Ishikawa (cell line): ENCODE data around the gene NFATC4.
A peak's percentile ranks its signal among the peaks of the same experiment; 100 is the strongest.

Experiments
- CEBPB ChIP-seq: IDR thresholded peaks from 2 replicates; pipeline ENCODE4 v1.6.1; 2012
- CREB1 ChIP-seq: IDR thresholded peaks from 2 replicates; pipeline ENCODE4 v1.6.1; 2012; ENCODE audit warnings: low read depth
- EGR1 ChIP-seq: IDR thresholded peaks from 2 replicates; pipeline ENCODE4 v1.6.1; 2012
- EP300 ChIP-seq: IDR thresholded peaks from 2 replicates; pipeline ENCODE4 v1.6.1; 2012; ENCODE audit warnings: borderline replicate concordance
- FOXM1 ChIP-seq: IDR thresholded peaks from 2 replicates; pipeline ENCODE4 v1.6.1; 2012; ENCODE audit warnings: low read depth, borderline replicate concordance
- NFIC ChIP-seq: IDR thresholded peaks from 2 replicates; pipeline ENCODE4 v1.6.1; 2012
- RAD21 ChIP-seq: IDR thresholded peaks from 2 replicates; pipeline ENCODE4 v1.6.1; 2012; ENCODE audit warnings: low read depth
- REST ChIP-seq: IDR thresholded peaks from 2 replicates; pipeline ENCODE4 v1.6.1; 2012; ENCODE audit warnings: low read depth, mild to moderate bottlenecking
- TAF1 ChIP-seq: IDR thresholded peaks from 2 replicates; pipeline ENCODE4 v1.6.1; 2012; ENCODE audit warnings: low read depth, mild to moderate bottlenecking
- TCF12 ChIP-seq: IDR thresholded peaks from 2 replicates; pipeline ENCODE4 v1.6.1; 2012; ENCODE audit warnings: low read depth
- TEAD4 ChIP-seq: IDR thresholded peaks from 2 replicates; pipeline ENCODE4 v1.6.1; 2012
- USF1 ChIP-seq: IDR thresholded peaks from 2 replicates; pipeline ENCODE4 v1.6.1; 2012
- YY1 ChIP-seq: IDR thresholded peaks from 2 replicates; pipeline ENCODE4 v1.6.1; 2012; ENCODE audit warnings: low read depth
- ZBTB7A ChIP-seq: IDR thresholded peaks from 2 replicates; pipeline ENCODE4 v1.6.1; 2012; ENCODE audit warnings: low read depth
- TF ChIP-seq, protein P1 (sequence below): IDR thresholded peaks from 2 replicates; pipeline ENCODE4 v1.6.1; 2012

Gene NFATC4

DNA sequence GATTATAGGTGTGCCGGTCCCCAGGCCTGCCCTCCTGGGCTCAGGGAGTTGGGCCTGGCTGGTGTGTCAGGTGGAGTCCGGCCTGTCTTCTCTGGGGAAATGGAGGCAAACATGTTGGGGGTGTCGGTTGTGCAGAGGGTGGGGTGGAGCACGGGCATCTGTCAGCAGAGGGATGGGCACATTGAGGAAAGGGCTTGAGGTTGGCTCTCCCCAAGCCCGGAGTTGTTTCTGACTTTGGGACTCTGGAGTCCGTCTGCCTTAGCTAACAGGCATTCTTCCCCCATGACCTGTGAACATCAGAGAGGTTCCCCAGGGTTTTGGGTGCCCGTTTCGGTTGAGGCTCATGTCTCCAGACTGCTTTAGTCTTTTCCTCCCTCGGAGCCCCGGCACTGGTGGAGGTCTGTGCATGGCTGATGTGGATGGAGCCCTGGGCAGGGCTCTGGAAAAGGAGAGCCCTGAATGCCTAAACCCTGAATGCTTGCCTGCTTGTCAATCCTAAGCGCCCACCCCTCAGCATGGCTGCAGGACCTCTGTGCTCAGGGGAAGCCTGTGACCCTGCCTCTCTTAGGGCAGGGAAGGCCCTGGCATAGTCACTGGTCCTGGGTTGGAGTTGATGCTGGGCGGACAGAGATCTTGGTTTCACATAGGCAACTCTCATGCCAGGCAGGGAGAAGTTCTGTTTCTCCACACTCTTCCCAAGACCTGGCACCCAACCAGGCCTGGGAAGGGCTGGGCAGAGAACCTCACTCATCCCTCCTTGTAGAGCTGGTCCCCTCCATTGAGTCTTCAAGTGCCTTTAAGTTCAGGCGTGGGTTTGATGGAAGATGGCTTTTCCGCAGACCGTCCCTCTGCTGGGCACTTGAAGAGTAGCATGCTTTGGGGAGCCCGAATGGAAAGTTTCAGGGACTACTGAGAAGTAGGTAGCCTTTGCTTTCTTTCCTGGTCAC, 43.7 kb downstream of the NFATC4 start:
- TF ChIP-seq CREB1 (no peak), EP300 (no peak), RAD21 (peak; percentile 70), TEAD4 (no peak), TAF1 (no peak)

GRCh38 chr14:24414077-24414476, 46.1 kb downstream of the NFATC4 start:
- no peak for TF ChIP-seq EGR1
- no peak for TF ChIP-seq TEAD4
- no peak for TF ChIP-seq REST
- TF ChIP-seq RAD21, result no peak
- no peak for TF ChIP-seq FOXM1
- no peak for TF ChIP-seq TCF12
- no peak for TF ChIP-seq TAF1
- no peak for TF ChIP-seq YY1
- TF ChIP-seq NFIC, result no peak
- TF ChIP-seq USF1, result no peak
- no peak for TF ChIP-seq CEBPB
- no peak for TF ChIP-seq CREB1
- TF ChIP-seq, protein P1, sequence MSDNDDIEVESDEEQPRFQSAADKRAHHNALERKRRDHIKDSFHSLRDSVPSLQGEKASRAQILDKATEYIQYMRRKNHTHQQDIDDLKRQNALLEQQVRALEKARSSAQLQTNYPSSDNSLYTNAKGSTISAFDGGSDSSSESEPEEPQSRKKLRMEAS, result no peak
- no peak for TF ChIP-seq EP300

- TF ChIP-seq TAF1, result no peak
- TF ChIP-seq TEAD4, result no peak
- no peak for TF ChIP-seq FOXM1
- TF ChIP-seq ZBTB7A, result no peak
- TF ChIP-seq REST, result no peak
- TF ChIP-seq RAD21, result no peak
- TF ChIP-seq TCF12, result no peak
- TF ChIP-seq USF1, result no peak
- no peak for TF ChIP-seq CEBPB
- TF ChIP-seq YY1, result no peak
- TF ChIP-seq, protein P1, result no peak
- TF ChIP-seq NFIC, result no peak
- TF ChIP-seq EGR1, result no peak
Observed at GRCh38 chr14:24414732-24415420, 46.9 kb downstream of the NFATC4 start.

- TF ChIP-seq NFIC (no peak), FOXM1 (no peak), EGR1 (no peak), TAF1 (no peak), REST (no peak), YY1 (no peak), TCF12 (no peak), CEBPB (no peak), RAD21 (no peak), USF1 (no peak), TEAD4 (no peak), ZBTB7A (no peak), EP300 (no peak), CREB1 (no peak)
- TF ChIP-seq, protein P1, result no peak
Observed at GRCh38 chr14:24415421-24416253, 47.7 kb downstream of the NFATC4 start.
